GM21825 (cell line): Measurements from ENCODE around the gene EXOC3L1.

ENCODE experiments used
- ATAC-seq: cut with Tn5 transposase; IDR thresholded peaks from one replicate; pipeline ENCODE4 v1.9.1; 2021; ENCODE audit warnings: mild to moderate bottlenecking, moderate library complexity; ENCODE audit not compliant: unreplicated experiment

The EXOC3L1 gene, protein sequence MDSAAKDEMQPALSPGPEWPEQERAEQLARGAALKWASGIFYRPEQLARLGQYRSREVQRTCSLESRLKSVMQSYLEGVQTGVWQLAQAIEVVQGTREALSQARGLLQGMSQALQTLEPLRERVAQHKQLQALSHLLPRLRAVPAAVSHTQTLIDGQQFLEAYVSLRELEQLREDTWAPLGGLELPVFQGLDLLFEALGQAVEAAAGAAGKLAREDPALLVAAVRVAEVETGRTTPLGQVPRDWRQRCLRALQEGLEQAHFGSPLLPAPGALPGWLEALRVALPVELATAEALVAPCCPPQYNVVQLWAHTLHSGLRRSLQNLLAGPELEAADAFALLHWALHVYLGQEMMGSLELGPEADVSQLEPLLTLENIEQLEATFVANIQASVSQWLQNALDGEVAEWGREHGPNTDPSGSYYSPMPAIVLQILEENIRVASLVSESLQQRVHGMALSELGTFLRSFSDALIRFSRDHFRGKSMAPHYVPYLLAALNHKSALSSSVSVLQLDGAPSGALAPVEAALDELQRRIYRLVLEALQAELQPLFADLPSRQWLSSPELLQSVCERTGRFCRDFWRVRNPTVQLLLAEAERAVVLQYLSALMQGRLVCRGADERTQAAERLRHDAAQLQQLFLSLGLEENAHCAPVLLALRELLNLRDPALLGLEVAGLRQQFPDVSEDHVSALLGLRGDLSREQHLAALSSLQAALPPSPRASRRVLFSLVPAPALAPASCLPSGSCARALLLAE

DNA sequence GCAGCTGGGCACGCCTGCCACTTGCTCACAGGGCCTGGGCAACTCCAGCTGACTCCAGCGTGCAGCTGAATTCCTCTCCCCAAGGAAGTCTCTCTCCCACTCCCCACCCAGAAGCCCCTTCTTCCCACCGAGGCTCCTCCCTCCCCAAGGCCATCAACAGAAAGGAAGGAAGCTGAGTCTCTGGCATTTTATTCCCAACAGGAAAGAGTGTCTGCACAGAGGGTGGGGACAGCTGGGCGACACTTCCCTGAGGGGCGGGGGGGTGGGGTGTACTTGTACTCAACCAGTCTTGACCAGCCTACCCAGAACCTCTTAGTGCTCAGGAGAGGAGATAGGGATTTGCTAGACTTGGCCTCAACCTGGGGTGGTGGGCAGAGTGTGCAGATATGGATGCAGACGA lies at the start of gene EXOC3L1:
TSS of gene EXOC3L1 (minus strand) at position 96 of the 400 bp plus-strand sequence. CDS start 460 bp downstream, outside the sequence.
- ATAC-seq = no peak

DNA sequence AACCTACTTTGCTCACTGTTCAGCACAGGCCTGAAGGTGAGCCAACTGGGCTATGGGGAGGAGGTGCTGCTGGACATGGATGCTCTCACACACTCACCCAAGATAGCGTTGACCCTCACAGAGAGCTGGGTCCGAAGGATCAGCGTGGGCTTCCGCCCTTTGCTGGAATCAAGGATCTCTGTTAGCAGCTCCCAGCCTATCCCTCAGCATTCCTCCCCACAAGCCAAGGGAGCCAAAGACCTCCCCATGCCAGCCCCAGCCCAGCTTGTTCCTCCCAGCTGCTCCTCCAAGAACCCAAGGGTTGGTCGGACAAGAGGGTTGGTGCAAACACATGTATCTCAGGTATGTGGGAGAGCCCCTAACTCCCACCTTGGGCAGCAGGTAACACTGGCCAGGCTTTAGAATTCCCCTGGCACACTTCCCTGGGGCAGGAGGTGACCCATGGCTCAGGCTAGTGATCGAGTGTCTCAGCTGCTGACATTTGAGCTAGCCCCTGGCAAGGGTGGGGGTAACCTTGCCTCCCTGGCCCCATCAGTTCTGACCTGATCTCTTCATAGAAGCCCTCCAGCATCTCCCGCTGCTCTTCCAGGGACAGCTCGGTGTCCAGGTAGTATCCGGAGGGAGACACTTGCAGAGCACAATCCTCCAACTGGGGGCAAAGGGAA lies 49.0 kb upstream of the EXOC3L1 start:
- no peak for ATAC-seq

DNA sequence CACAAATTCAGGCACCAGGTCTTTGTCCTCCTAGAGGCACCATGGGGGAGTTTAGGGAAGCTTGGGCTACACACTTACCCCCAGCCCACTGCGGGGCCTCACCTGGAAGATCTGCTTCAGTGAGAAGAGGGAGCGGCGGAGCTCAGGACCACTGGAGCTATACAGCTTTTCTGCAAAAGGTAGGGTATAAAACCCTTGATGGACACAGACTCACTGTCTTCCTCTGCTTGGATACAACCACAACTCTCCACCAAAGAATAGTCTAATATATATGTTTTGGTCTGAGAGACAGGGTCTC lies 48.3 kb upstream of the EXOC3L1 start:
- no peak for ATAC-seq

DNA sequence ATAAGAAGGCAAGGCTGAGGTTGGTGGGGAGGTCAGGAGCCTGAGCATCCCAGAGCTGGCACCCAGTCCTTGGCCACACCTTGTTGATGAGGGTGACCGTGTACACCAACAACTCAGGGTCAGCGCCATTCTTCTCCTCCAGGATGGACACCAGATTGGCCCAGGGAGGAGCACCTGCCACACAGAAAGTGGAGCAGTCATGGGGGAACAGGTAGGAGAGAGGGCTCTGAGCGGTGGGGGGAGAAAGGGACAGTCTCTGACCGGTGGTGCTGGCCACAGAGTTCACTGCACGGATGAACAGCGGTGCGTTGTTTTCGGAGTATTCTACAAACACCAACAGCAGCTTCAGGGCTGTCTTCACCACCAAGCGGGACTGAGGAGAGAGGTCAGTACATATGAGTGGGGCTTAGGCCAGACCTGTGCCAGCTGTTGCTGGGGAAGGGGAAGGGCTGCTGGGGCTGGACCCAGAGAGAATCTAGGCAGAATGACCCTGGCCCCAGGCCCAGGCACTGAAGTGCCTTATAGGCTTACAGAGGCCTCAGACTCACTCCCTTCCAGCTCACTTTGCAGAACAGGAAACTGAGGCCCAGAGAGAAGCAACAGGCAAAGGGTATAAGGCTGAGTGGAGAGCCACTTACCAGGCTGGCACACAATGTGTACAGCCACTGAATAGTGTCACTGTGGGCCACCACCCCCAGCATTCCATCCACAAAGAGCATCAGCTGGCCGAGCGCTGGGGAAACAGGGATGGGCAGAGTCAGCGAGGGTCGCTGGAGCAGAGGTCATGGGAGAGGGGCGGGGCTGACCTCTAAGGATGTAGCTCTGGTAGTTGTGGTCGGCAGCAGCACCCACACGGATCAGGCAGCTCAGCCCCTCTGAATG lies 47.7 kb upstream of the EXOC3L1 start:
- no peak for ATAC-seq

DNA sequence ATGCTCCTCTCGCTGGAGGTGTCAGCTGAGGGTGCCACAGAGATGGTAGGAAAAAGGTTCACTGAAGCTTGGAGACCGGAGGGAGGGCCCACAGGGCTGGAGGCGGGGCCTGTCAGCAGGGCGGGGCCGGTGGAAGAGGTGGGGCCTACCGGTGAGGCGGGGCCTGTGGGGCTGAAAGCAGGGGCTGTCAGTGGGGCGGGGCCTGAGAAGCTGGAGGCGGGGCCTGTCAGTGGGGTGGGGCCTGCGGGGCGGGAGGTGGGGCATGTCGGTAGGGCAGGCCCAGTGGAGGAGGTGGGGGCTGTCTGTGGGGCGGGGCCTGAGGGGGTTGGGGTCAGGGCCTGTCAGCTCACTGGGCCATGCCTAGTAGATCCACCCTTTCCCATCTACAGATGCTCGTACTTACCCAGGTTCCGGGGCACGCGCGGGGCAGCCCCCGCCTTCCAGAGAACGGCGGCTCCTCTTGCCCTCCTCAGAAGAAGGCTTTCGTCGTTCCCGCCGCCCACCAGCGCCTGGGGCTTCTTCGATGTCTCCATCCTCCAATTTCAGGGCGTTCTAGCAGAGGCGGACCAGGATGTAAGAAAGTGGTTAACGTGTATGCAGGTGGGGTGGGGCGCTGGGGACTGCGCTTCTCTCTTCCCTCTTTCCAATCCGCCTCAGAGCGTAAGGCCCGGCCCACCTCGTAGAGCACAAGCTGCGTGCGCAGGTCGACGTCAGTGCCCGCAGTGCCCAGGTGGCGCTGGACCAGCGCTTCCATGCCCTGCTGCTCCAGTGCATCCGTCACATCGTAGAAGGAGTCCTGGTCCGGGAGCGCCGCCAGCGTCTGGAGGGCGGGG lies 46.8 kb upstream of the EXOC3L1 start:
- ATAC-seq = no peak

DNA sequence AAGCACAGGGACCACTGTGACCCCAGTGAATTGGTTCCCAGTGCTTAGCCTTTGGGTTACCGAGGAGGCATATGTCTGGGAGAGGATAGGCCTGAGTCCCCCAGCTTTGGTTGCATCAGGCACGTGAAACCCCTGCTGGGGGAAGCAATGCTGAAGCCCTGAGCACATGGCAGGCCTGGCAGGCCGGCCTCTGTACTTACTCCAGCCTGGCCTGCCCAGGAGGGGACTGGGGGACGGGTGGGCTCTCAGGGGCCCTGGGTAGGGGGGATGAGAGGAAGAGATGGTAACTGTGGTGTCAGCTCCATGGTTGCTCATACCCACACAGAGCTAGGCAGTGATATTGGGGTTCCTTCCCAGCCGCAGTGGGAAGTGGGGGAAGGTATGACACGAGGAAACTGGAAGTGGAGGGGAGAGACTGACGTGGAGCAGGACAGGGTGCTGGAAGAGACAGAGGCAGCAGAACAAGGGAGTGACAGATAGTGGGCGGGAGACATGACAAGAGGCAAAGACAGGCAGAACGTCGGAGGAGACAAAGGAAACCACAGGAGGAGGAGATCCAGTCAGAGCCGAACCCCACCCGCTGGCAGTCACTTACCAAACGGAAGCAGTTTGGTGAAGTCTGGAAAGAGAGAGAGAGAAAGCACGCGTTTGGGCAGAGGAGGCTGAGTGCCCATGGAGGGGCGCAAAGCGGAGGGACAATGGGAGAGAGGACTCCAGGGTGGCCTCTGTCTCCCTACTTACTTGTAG lies 46.1 kb upstream of the EXOC3L1 start:
- no peak for ATAC-seq

DNA sequence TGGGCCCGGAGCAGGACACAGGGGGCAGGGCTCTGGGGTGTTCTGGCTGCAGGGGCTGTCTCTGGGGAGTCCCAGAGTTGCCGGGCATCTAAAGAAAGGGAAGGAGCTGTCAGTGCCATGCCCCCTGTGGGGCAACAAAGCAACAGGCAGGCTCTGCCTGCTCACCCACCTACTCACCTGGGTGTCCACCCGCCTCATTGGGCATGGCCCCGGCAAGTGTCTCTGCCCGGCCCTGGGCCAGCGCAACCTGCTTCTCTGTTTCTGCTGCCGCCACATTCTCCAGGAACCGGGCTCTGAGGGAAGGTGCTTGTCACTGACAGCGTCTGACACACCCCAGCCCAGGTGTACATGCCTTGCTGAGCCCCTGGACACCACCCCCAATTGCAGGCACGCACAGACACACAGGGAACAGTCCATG lies 44.3 kb upstream of the EXOC3L1 start:
- no peak for ATAC-seq

DNA sequence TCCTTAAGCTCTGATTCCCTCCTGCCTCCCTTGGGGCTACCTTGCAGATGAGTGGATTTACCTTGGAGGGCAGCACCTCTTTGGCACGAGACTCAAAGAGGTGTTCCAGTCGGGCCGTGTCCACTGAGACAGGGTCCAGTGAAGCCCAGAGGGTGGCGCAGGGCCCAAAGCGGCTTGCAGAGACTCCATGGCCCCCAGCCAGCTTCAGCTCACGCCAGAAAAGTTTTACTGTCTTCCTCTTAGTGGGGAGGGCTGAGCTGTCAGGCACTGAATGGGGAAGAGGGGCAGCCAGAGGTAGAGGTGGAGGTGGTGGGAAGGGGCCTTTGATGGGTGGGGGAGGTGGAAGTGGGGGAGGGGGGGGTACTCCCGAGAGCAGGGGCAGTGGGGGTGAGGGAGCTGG lies 43.7 kb upstream of the EXOC3L1 start:
- ATAC-seq = no peak

DNA sequence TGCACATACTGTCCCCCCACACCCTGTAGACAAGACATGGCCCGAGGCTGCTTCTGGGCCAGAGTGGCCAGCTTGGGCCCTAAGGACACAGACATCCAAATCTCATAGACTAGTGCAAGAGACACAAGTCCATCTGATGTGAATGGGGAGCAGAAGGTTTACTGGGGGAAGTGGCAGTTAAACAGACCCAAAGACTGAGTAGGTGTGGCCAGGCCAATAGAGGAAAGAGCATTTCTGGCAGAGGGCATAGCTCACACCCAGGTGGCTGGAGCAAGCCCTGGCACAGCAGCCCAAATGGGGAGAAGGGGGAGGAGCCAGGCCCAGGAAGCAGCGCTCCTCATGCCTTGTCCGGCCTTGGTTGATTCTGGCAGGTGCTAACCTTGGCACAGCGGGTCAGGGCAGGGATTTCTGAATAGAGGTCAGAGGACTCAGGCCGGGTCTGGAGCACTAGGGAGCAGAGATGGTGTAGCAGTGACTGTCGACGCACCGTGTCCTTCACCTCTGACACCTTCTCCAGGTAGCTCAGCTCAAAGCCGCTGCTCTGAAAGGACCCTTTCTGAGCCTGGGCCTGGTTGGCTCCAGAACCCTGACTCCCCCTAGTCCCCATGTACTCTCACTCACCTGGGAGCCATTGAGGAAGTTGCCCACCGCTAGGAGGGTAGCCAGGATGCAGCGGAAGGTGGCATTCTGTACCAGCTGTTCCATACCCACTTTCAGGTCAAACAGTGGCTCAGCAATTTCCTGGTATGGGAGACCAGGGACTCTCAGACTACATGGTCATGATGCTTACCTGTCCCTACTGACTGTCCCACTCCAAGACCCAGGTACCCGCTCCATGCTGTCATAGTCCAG lies 41.1 kb upstream of the EXOC3L1 start:
- ATAC-seq = no peak

DNA sequence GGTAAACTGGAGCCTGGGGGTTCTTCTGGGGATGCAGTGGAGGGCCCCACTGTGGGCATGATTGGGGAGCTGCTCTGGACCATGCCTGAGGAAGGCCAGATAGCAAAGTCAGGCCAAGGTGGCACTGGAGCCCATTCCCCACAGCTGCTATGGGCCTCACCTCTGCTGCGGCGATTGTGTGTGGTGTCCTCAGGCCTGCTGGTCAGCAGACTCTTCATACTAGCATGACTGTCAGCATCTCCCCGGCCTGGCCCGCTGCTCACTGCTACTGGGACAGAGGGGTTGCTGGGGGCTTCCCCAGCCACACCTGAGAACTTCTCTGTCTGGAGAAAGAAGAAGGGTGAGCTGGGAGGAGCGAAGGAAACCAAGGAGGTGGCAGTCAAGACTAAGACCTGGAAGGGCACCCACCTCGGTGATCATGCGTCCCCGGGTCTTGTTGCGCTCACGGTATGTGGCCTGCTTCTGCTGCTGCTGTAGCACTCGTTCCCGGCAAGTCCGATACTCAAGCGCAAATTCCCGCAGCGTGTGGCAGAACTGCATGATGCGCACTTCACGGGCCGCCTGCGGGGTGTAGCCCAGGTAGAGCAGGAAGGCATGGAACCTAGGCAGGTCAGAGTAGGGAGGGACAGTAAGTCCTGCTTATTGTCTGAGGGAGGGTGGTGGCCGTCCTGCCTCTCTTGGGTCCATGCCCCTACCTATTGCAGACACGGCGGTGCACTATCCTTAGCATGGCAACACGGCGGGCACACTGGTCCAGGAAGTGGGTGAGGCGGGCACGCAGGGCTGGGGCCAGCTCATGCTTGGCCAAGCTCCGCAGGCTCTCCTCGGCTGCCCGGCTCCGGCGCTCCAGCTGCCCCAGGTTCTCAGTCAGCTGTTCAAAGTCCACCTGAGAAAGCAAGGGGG lies 40.2 kb upstream of the EXOC3L1 start:
- ATAC-seq = no peak

DNA sequence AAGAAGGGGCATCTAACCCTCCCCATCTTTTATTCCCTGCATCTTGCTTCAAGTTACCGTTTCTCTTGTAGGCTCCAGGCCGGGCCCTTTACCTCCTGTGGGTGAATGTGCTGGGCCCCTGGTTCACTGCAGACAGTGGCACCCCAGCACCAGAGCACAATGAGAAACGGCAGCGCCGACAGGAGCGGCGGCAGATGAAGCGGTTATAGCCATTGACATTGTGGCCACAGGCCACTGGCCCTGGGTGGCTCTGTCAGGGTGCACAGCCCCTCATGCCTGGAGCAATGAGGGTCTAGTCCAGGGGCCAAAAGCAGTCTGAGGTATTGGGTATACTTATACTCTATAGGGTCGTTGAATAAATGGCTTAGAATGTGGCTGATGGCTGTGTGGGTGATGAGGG lies 39.0 kb upstream of the EXOC3L1 start:
- no peak for ATAC-seq

DNA sequence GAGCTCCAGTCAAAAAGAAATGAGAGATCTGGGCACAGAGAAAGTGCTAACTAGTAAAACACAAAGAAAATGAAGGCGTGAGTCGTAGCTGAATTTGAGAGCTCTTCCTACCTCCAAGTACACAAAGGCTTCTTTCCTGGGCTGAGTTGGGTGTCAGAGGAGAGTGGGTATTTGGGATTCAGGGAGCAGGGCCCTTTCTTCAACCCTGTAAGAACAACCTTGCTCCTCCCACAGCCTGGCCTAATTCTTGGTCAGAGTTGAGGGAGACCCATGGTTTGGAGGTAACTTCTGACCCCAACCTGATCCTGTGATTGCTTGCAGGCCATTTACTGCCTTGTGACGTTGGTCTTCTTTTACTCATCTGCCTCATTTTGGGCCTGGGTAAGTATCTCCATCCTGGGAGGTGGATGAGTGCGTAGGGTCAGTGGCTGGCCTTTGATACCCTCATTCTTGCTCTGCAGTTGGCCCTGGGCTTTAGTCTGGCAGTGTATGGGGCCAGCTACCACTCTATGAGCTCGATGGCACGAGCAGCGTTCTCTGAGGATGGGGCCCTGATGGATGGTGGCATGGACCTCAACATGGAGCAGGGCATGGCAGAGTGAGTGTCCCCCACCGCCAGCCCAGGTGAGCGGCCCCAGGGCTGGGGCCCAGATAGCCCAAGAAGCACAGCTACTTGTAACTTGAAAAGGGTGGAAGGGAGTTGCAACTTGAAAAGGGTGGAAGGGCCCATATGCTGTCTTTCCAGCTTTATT lies 38.3 kb upstream of the EXOC3L1 start:
- no peak for ATAC-seq

DNA sequence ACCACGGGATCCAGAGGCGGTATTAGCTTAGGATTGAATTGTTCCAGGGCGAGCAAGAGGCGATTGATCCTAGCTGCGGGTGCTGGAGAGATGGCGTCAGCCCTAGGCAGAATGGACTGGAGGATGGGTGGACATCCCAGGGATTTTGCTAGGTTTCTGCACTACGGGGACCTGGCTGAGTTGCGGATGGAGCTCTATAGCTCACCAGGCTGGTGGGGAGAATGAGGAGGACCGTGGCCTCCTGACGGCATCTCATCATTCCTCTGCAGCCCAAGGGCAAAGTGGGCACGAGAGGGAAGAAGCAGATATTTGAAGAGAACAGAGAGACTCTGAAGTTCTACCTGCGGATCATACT lies 37.6 kb upstream of the EXOC3L1 start:
- ATAC-seq = no peak

DNA sequence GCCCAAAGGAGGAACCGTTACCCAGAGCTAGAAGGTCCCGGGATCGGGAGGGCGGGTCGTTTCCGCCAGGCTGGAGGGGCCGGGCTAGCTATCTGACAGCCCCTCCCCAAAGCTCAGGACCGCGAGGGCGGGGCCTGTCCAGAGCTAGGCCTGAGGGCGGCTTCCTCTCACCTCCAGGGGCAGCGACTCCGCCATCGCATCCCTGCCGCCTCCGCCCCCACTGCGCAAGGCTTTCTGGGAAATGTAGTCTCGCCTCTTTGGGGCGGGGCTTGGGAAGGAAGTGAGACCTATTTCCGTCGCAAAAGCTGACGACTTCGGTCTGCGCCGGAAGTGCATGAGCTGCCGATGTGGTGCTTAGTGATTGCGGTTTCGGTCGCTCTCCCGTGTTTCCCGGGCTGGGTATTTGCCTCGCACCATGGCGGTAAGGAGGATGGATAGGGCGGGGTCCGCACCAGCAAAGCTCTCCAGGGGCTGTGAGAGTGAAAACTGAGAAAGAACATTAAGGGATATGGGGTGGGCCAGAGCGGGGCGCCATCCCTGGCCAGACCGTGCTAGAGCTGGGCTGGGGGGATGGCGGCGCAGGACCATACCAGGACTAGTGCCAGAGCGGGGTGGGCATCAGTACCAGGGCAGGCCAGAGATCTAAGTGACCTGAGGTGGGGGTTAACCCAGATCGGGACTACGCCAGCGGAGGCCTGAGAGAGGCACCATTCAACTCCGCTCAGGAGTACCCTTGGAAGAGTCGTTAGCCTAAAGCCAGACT lies 37.0 kb upstream of the EXOC3L1 start, which contains the start of gene TMEM208:
TSS of gene TMEM208 (plus strand) at position 327 of the 763 bp plus-strand sequence. CDS start at position 416, 89 bp downstream.
- peak; percentile 90 for ATAC-seq

DNA sequence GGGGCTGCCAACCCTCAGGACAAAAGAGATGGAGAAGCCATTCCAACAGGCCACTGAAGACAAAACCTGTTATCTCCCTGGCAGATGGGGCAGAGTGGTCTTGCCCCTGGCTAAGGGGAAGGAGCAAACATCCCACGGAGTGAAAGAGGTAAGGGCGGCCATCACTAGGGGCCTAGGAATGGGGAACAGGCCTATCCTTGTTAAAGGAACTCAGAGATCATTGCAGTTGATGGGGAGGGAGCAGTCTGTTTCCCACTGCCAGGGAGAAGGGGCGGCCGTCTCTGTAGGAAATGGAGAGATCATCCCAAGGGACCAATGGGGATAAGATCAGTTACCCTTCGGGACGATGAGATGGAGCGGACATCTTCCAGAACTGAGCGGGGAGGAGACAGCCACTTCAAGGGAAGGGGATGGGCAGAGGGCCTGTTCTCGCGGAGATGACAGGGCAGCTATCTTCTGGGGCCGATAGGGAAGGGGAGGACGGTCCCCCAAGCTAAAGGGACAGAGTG lies 36.4 kb upstream of the EXOC3L1 start:
- ATAC-seq = no peak

DNA sequence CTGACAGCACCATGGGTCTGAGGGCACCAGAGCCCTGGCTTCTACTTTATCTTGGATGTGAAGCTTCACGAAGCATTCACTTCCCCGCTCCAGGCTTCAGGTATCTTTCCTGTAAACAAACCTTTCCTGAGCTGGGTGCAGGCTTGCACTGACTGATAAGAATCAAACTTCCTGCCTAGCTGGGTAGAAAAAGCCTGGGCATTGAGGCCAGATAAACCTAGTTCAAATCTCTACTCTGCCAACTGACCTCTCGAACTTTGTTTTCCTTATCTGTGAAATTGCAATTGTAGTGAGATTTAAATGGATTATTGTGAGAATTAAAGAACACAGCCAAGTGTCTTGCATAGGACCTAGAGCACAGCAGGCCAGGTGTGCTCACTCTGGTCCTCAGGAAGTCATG lies 34.1 kb upstream of the EXOC3L1 start:
- ATAC-seq = no peak
